Measurements from ENCODE around the gene FUCA2.

The FUCA2 gene

GRCh38 chr6:143553337-143553736 is 41.8 kb upstream of the FUCA2 start:
- TF ChIP-seq CTCF (IDR thresholded peaks at IDR 0.05; ENCODE audit: insufficient read depth, low read depth, low read length, missing control alignments), result no peak
- H3K4me3 ChIP-seq (ENCODE audit: low read length), result no peak overlapping the region

GRCh38 chr6:143549949-143550268 is 38.4 kb upstream of the FUCA2 start:
- no peak for DNase-seq (ENCODE audit: low read depth)
- H3K4me3 ChIP-seq (ENCODE audit: low read length), result no peak overlapping the region
- no peak for TF ChIP-seq CTCF (IDR thresholded peaks at IDR 0.05; ENCODE audit: insufficient read depth, low read depth, low read length, missing control alignments)

More at GRCh38 chr6:143553337-143553736, 41.8 kb upstream of the FUCA2 start:
- no peak for DNase-seq (ENCODE audit: low read depth)

- TF ChIP-seq CTCF (IDR thresholded peaks at IDR 0.05; ENCODE audit: insufficient read depth, low read depth, low read length, missing control alignments), result no peak
- peak; percentile 97 for DNase-seq (ENCODE audit: low read depth)
- H3K4me3 ChIP-seq (ENCODE audit: low read length), result no peak overlapping the region
Measured at GRCh38 chr6:143549221-143549948, 37.9 kb upstream of the FUCA2 start.

- no peak for DNase-seq (ENCODE audit: low read depth)
Measured at GRCh38 chr6:143546599-143546998, 35.1 kb upstream of the FUCA2 start.

GRCh38 chr6:143545976-143546547 is 34.5 kb upstream of the FUCA2 start:
- peak; percentile 33 for DNase-seq (ENCODE audit: low read depth)
- no peak overlapping the region for H3K4me3 ChIP-seq (ENCODE audit: low read length)
- no peak for TF ChIP-seq CTCF (IDR thresholded peaks at IDR 0.05; ENCODE audit: insufficient read depth, low read depth, low read length, missing control alignments)

More at GRCh38 chr6:143546599-143546998, 35.1 kb upstream of the FUCA2 start:
- TF ChIP-seq CTCF (IDR thresholded peaks at IDR 0.05; ENCODE audit: insufficient read depth, low read depth, low read length, missing control alignments), result no peak
- no peak overlapping the region for H3K4me3 ChIP-seq (ENCODE audit: low read length)

GRCh38 chr6:143545165-143545564 is 33.6 kb upstream of the FUCA2 start:
- H3K4me3 ChIP-seq (ENCODE audit: low read length), result no peak overlapping the region
- no peak for TF ChIP-seq CTCF (IDR thresholded peaks at IDR 0.05; ENCODE audit: insufficient read depth, low read depth, low read length, missing control alignments)
- peak; percentile 66 for DNase-seq (ENCODE audit: low read depth)

Measured in epithelial cell of esophagus (primary cell).